ENCODE data around the gene MYOT.
"Not testable (repeated sequence)": the region's sequence is repeated elsewhere in the genome, so short reads cannot be mapped to it uniquely, and the experiment has no call there.

Gene MYOT

DNA sequence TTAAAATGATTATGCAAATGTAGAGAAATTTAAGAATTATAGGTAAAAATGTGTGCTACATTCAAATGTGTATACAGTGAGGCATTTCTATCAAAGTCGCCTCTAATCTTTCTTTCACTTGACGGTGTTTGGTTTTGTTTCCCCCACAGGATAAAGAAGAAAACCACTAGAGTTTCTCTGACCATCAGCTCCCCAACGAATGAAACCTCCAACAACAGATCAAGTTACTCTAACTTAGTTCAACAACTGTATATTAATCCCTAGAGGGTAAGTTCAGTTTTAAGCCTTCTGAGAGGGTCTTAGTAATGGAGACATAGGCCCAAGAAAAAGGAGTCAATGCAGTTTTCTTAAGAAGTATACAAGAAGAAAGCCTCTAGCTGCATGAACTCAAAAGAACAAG lies 11.5 kb upstream of the MYOT start:
- H3K27ac ChIP-seq = no peak overlapping the region
- TF ChIP-seq ZFX (IDR thresholded peaks at IDR 0.05; ENCODE audit: borderline replicate concordance) = no peak
- TF ChIP-seq, protein P1, sequence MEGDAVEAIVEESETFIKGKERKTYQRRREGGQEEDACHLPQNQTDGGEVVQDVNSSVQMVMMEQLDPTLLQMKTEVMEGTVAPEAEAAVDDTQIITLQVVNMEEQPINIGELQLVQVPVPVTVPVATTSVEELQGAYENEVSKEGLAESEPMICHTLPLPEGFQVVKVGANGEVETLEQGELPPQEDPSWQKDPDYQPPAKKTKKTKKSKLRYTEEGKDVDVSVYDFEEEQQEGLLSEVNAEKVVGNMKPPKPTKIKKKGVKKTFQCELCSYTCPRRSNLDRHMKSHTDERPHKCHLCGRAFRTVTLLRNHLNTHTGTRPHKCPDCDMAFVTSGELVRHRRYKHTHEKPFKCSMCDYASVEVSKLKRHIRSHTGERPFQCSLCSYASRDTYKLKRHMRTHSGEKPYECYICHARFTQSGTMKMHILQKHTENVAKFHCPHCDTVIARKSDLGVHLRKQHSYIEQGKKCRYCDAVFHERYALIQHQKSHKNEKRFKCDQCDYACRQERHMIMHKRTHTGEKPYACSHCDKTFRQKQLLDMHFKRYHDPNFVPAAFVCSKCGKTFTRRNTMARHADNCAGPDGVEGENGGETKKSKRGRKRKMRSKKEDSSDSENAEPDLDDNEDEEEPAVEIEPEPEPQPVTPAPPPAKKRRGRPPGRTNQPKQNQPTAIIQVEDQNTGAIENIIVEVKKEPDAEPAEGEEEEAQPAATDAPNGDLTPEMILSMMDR (IDR thresholded peaks at IDR 0.05) = no peak

DNA sequence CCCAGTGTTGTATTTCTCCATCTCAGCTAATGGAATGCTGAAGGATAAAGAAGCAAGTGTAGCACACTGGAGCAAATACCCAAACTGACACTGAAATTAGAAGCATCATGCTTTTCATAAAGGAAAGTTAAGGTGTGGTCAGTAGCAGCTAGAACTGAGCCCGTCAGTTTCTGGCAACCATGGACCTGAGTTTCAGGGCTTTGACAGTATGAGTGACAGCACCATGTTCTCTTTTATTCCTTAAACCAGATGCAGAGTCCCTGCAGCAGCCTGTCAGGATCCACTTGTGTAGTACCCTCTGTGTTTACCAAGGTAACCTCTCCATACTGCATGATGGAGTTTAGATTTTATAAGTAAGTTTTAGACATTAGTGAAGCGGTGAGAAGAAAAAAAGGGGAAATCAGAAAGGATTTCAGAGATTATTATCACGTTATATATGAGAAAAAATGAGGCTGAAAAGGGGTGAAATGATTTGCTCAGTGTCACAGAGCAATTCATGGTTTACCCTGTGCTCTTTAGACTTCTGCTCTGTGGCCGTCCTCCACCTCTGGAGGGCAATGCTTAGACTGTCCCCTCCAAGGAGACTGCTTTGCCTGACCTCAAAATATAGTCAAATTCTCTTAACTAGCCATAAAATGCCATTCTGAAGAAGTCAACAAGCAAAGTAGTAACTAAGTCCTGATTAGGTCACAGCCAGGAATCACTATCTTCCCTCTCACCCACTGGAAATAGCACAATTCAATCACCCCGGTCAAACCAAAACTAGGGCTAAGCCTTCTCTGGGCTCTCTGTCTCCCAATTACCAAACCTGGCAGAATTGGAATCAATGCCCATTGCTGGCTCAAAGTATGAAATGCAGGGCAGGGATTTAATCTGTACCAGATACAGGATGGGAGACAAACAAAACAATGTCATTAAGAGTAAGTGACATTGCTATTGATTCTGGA lies 10.5 kb upstream of the MYOT start:
- H3K27ac ChIP-seq = no peak overlapping the region
- TF ChIP-seq, protein P1 (IDR thresholded peaks at IDR 0.05) = no peak
- TF ChIP-seq ZFX (IDR thresholded peaks at IDR 0.05; ENCODE audit: borderline replicate concordance) = no peak

DNA sequence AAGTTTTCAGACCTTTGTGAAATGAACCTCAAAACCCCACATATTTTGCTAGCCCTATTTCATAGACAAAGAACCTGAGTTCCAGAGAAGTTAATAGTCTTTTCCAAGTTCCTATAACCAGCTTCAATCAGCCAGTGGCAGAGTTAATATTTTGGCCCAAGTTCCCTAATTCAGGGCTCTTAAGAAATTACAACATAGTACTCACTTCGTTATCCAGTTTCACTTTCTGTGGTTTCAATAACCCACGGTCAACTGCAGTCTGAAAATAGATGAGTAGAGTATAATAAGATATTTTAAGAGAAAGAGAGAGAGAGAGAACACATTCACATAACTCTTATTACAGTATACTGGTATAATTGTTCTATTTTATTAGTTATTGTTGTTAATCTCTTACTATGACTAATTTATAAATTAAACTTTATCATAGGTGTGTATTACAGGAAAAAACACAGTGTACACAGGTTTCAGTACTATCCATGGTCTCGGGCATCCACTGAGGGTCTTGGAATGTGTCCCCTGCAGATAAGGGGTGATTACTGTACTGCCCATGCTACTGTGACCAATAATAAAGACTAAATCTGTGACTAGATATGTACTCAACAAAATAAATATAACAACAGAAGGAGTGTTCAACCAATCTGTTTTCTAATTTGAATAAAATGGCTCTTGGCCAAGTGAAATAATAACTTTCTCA lies 9.3 kb upstream of the MYOT start:
- TF ChIP-seq, protein P1 (IDR thresholded peaks at IDR 0.05) = no peak
- no peak for TF ChIP-seq ZFX (IDR thresholded peaks at IDR 0.05; ENCODE audit: borderline replicate concordance)
- no peak overlapping the region for H3K27ac ChIP-seq

DNA sequence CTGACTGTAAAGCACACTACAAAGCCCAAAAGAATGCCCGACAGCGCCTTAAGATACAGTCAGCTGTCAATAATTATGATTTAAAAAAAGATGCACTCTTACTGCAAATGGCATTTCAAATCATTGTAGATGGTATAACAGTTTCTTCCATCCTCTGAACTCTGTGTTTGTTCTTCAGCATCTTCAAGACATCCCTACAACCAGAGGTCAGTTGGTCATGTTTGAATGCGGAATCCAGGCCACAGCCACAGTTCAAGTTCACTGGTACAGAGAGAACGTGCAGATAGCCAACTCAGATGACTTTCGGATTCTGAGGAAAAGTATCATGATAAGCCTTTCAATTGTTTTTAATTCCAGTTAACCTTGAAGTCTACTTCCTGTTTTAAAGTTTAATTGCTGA lies 8.7 kb upstream of the MYOT start:
- H3K27ac ChIP-seq = no peak overlapping the region
- TF ChIP-seq, protein P1 (IDR thresholded peaks at IDR 0.05) = no peak
- TF ChIP-seq ZFX (IDR thresholded peaks at IDR 0.05; ENCODE audit: borderline replicate concordance) = no peak

DNA sequence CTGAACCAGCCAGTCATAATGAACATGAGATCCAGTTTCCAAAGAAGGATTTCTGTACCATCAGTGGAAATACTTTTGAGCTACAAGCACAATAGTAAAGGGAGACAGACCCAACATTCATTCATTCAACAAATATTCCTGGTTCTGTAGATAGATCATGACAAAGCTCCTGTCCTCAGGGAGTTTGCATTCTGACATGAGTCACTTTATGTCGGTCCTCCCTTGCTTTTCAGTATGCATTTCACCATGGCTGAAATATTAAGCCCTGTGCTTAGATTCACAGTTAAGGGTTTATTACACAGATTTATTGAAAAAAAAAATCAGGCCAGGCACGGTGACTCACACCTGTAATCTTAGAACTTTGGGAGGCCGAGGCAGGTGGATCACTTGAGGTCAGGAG lies 5.4 kb upstream of the MYOT start:
- TF ChIP-seq, protein P1 (IDR thresholded peaks at IDR 0.05) = no peak
- TF ChIP-seq ZFX (IDR thresholded peaks at IDR 0.05; ENCODE audit: borderline replicate concordance) = no peak
- H3K27ac ChIP-seq = no peak overlapping the region

DNA sequence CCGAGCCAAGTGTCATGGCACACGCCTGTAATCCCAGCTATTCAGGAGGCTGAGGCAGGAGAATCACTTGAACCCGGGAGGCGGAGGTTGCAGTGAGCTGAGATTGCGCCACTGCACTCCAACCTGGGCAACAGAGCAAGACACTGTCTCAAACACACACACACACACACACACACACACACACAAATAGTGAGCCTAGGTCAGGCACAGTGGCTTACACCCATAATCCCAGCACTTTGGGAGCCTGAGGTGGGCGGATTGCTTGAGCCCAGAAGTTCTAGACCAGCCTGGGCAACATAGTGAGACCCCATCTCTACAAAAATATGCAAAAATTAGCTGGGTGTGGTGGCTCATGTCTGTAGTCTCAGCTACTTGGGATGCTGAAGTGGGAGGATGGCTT lies 4.0 kb upstream of the MYOT start:
- not testable (repeated sequence) for H3K27ac ChIP-seq

DNA sequence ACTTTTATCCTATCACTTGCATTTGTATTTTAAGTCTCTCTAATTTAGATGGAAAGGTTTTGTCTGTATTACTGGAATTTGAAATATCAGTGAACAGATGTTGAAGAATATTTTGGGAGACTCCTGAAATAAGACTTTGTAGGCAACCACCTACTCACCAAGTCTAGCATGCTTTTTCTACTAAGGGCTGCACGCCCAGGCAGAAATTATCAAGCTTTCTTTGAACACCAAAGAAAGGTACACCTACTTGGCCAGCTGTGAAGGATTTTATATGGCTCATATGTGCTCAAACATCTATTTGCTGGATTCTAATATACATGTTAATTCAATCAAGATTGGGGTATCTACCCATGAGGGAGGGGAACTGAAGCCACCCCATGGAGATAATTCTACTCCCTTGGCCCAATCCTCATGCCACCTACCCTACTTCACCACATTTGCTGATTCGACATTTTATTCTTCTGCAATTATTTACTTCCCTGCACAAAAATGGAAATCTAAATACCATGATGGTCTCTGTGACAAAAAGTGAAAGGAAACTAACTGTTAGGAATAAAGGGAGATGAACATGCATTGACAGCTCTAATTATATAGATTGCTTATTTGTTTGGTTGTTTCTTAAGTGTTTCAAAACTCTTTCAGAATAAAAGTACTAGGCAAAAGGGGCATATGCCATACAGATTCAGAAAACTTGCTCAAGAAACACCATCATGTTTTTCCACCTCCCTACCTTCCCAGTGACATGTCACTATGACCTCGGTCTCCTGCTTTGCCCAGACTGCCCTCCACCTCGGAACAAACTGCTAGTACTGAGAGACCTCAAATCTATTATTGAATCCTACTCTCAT lies 895 bp upstream of the MYOT start:
- no peak overlapping the region for H3K27ac ChIP-seq

More for the DNA sequence above, 895 bp upstream of the MYOT start:
- TF ChIP-seq ZFX (IDR thresholded peaks at IDR 0.05; ENCODE audit: borderline replicate concordance) = no peak
- TF ChIP-seq, protein P1 (IDR thresholded peaks at IDR 0.05) = no peak
